Fibroblast of skin of left quadriceps (primary cell): ENCODE data around the gene MAS1.

Experiments
- DNase-seq, 2 experiments: peaks; one replicate each; pipeline ENCODE4 v3.0.0-alpha.2; 2013; ENCODE audit warnings: low read depth in 2 of 2

Gene MAS1

GRCh38 chr6:159880412-159880975, 10.3 kb upstream of the MAS1 start:
- DNase-seq = no peak

- no peak for DNase-seq
Measured at GRCh38 chr6:159884720-159885119, 6.1 kb upstream of the MAS1 start.

- DNase-seq = no peak
Measured at GRCh38 chr6:159886270-159886669, 4.5 kb upstream of the MAS1 start.

GRCh38 chr6:159887146-159887545, 3.6 kb upstream of the MAS1 start:
- no peak for DNase-seq

- no peak for DNase-seq
Measured at GRCh38 chr6:159887761-159888160, 3.0 kb upstream of the MAS1 start.

- DNase-seq = no peak
Measured at GRCh38 chr6:159890201-159890600, 587 bp upstream of the MAS1 start.

- no peak for DNase-seq
Measured at GRCh38 chr6:159892053-159892452, 1.3 kb downstream of the MAS1 start.

- DNase-seq = no peak
Measured at GRCh38 chr6:159893064-159893463, 2.3 kb downstream of the MAS1 start.

- no peak for DNase-seq
Measured at GRCh38 chr6:159894991-159895390, 4.2 kb downstream of the MAS1 start.

- DNase-seq = no peak
Measured at GRCh38 chr6:159897603-159898002, 6.8 kb downstream of the MAS1 start.

- no peak for DNase-seq
Measured at GRCh38 chr6:159898519-159898918, 7.7 kb downstream of the MAS1 start.

- DNase-seq = peak; percentile 88
Measured at GRCh38 chr6:159899994-159900745, 9.4 kb downstream of the MAS1 start.

- peak in 1 of 2 experiments; percentile 12 for DNase-seq
Measured at GRCh38 chr6:159902620-159903019, 11.8 kb downstream of the MAS1 start.

GRCh38 chr6:159904497-159904911, 13.7 kb downstream of the MAS1 start:
- DNase-seq = no peak

GRCh38 chr6:159906400-159906799, 15.6 kb downstream of the MAS1 start:
- no peak for DNase-seq

GRCh38 chr6:159908535-159908934, 17.7 kb downstream of the MAS1 start:
- no peak for DNase-seq

GRCh38 chr6:159908979-159909378, 18.2 kb downstream of the MAS1 start:
- no peak for DNase-seq

GRCh38 chr6:159910342-159910741, 19.6 kb downstream of the MAS1 start:
- no peak for DNase-seq

GRCh38 chr6:159913375-159913774, 22.6 kb downstream of the MAS1 start:
- DNase-seq = no peak

- no peak for DNase-seq
Measured at GRCh38 chr6:159913862-159914564, 23.2 kb downstream of the MAS1 start.

- DNase-seq = no peak
Measured at GRCh38 chr6:159914565-159914923, 23.8 kb downstream of the MAS1 start.

GRCh38 chr6:159915397-159915796, 24.6 kb downstream of the MAS1 start:
- DNase-seq = no peak

- DNase-seq = no peak
Measured at GRCh38 chr6:159916237-159916636, 25.4 kb downstream of the MAS1 start.
